Measurements from ENCODE around the gene TRPM2.

DNA sequence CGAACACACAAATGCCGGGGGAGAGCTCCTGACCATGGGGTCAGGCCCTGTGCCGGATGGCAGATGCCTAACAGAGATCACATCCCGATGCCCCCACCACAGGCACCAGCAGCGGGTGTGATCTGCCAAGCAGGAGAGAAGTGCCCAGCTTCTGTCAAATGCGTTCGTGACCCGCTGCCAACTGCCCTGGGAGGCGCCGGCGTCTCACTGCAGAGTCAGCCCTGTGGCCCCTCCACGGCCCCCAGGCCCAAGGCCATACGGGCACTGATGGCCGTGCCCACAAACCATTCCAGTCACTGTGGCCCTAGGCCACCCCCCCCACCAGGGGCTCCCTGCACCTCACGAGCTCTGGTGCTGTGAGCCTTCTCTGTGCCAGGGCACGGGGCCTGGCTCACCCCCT, 22.2 kb upstream of the TRPM2 start:
- TF ChIP-seq, protein P1, sequence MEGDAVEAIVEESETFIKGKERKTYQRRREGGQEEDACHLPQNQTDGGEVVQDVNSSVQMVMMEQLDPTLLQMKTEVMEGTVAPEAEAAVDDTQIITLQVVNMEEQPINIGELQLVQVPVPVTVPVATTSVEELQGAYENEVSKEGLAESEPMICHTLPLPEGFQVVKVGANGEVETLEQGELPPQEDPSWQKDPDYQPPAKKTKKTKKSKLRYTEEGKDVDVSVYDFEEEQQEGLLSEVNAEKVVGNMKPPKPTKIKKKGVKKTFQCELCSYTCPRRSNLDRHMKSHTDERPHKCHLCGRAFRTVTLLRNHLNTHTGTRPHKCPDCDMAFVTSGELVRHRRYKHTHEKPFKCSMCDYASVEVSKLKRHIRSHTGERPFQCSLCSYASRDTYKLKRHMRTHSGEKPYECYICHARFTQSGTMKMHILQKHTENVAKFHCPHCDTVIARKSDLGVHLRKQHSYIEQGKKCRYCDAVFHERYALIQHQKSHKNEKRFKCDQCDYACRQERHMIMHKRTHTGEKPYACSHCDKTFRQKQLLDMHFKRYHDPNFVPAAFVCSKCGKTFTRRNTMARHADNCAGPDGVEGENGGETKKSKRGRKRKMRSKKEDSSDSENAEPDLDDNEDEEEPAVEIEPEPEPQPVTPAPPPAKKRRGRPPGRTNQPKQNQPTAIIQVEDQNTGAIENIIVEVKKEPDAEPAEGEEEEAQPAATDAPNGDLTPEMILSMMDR (conservative IDR thresholded peaks at IDR 0.05 in 1 of 2, IDR thresholded peaks at IDR 0.05 in 1 of 2; ENCODE audit: low read depth in 1 of 2, low read length in 2 of 2) = no peak
- no peak for TF ChIP-seq EZH2 (IDR thresholded peaks at IDR 0.05; ENCODE audit: low read length, missing control alignments)
